NCI-H748 (cell line): ENCODE measurements around the gene TARDBP.
A peak's percentile ranks its signal among the peaks of the same experiment; 100 is the strongest.
"Not testable (repeated sequence)": the region's sequence is repeated elsewhere in the genome, so short reads cannot be mapped to it uniquely, and the experiment has no call there.

Experiments
- DNase-seq: peaks from one replicate; lab custom pipeline; 2025; ENCODE audit not compliant: unreplicated experiment; lab: John Stamatoyannopoulos, UW

Gene TARDBP

GRCh38 chr1:10992004-10992403 lies 20.4 kb upstream of the TARDBP start:
- not testable (repeated sequence) for DNase-seq

- no peak for DNase-seq
These were observed 19.6 kb upstream of the TARDBP start for GRCh38 chr1:10992864-10993263.

GRCh38 chr1:10996100-10996499 lies 16.4 kb upstream of the TARDBP start:
- no peak for DNase-seq

GRCh38 chr1:11000526-11000925 lies 11.9 kb upstream of the TARDBP start:
- DNase-seq: no peak

- peak; percentile 33 for DNase-seq
These were observed 692 bp downstream of the TARDBP start for GRCh38 chr1:11013160-11013531.

GRCh38 chr1:11019358-11019757 lies 6.9 kb downstream of the TARDBP start:
- not testable (repeated sequence) for DNase-seq

- no peak for DNase-seq
These were observed 7.5 kb downstream of the TARDBP start for GRCh38 chr1:11019971-11020370.

GRCh38 chr1:11023201-11023600 lies 10.7 kb downstream of the TARDBP start:
- DNase-seq: no peak

- no peak for DNase-seq
These were observed 11.9 kb downstream of the TARDBP start for GRCh38 chr1:11024154-11024873.

GRCh38 chr1:11024874-11025203 lies 12.4 kb downstream of the TARDBP start:
- DNase-seq: no peak

GRCh38 chr1:11025618-11026017 lies 13.2 kb downstream of the TARDBP start:
- DNase-seq: no peak

GRCh38 chr1:11026052-11026451 lies 13.6 kb downstream of the TARDBP start:
- DNase-seq: no peak

GRCh38 chr1:11026903-11027302 lies 14.4 kb downstream of the TARDBP start:
- no peak for DNase-seq

GRCh38 chr1:11027316-11027715 lies 14.9 kb downstream of the TARDBP start:
- DNase-seq: no peak

GRCh38 chr1:11028018-11028417 lies 15.6 kb downstream of the TARDBP start:
- DNase-seq: no peak

- no peak for DNase-seq
These were observed 18.4 kb downstream of the TARDBP start for GRCh38 chr1:11030865-11031264.

GRCh38 chr1:11031624-11032262 lies 19.3 kb downstream of the TARDBP start:
- DNase-seq: no peak

GRCh38 chr1:11037019-11037739 lies 24.7 kb downstream of the TARDBP start:
- not testable (repeated sequence) for DNase-seq

- peak; percentile 71 for DNase-seq
These were observed 25.3 kb downstream of the TARDBP start for GRCh38 chr1:11037740-11038182.

GRCh38 chr1:11039351-11040104 lies 27.1 kb downstream of the TARDBP start:
- no peak for DNase-seq

- DNase-seq: not testable (repeated sequence)
These were observed 27.6 kb downstream of the TARDBP start for GRCh38 chr1:11040105-11040429.

- no peak for DNase-seq
These were observed 28.6 kb downstream of the TARDBP start for GRCh38 chr1:11041048-11041447.
